CD14-positive monocyte (primary cell): ENCODE results near the gene CD24. TPM values are rescaled to one million over a fixed set of nuclear protein-coding genes. Genes with fewer than 3 reads are reported as not detected.

ENCODE experiments used
- DNase-seq, 3 donors: peaks; one replicate each; pipeline ENCODE4 v3.0.0-alpha.2; 2011 to 2022
- H2AFZ ChIP-seq: 2 replicates; pipeline ENCODE4 v1.6.0; 2012; ENCODE audit warnings: mild to moderate bottlenecking, low read depth, low read length, inconsistent platforms; ENCODE audit not compliant: insufficient read depth, poor library complexity, severe bottlenecking
- H3K27ac ChIP-seq, 2 donors: 1 replicate in 1 of 2; 2 replicates in 1 of 2; pipeline ENCODE4 v1.5.1; 2012 to 2013; ENCODE audit warnings: low read length in 2 of 2, control low read depth in 1 of 2, inconsistent platforms in 1 of 2, low read depth in 1 of 2, mild to moderate bottlenecking in 1 of 2
- H3K27me3 ChIP-seq, 2 donors: one replicate each; pipeline versions ENCODE4 v1.6.0 to v1.6.1; 2011 to 2013; ENCODE audit warnings: low read length in 2 of 2; ENCODE audit not compliant: control insufficient read depth in 2 of 2, insufficient read depth in 2 of 2
- H3K36me3 ChIP-seq, 2 donors: replicated peaks in 1 of 2; 1 replicate in 1 of 2; 2 replicates in 1 of 2; pipeline versions ENCODE4 v1.5.1 to v1.6.1; 2012 to 2013; ENCODE audit warnings: low read length in 2 of 2, control low read depth in 1 of 2, inconsistent platforms in 1 of 2, mild to moderate bottlenecking in 1 of 2; ENCODE audit not compliant: insufficient read depth in 2 of 2, control insufficient read depth in 1 of 2
- H3K4me1 ChIP-seq, 2 donors: 1 replicate in 1 of 2; 2 replicates in 1 of 2; pipeline versions ENCODE4 v1.5.1 to v1.6.1; 2012 to 2013; ENCODE audit warnings: low read length in 2 of 2, control low read depth in 1 of 2, inconsistent platforms in 1 of 2, mild to moderate bottlenecking in 1 of 2, moderate library complexity in 1 of 2; ENCODE audit not compliant: insufficient read depth in 2 of 2, control insufficient read depth in 1 of 2
- H3K4me2 ChIP-seq: replicated peaks from 2 replicates; pipeline ENCODE3; 2012; ENCODE audit warnings: low read length, moderate library complexity, mild to moderate bottlenecking; ENCODE audit not compliant: poor library complexity, severe bottlenecking; ENCODE audit errors: extremely low read depth
- H3K4me3 ChIP-seq, 3 experiments: fragments of 200-600 bp in 1 of 3; sonication (generic) in 1 of 3; replicated peaks in 1 of 3; 1 replicate in 2 of 3; 2 replicates in 1 of 3; pipeline ENCODE4 v1.5.1; 2011 to 2013; ENCODE audit warnings: low read length in 3 of 3, mild to moderate bottlenecking in 3 of 3, control low read depth in 2 of 3, low read depth in 2 of 3, inconsistent platforms in 1 of 3, moderate library complexity in 1 of 3
- H3K79me2 ChIP-seq: 2 replicates; pipeline ENCODE4 v1.6.0; 2012; ENCODE audit warnings: mild to moderate bottlenecking, control low read depth, inconsistent platforms, low read length, moderate library complexity; ENCODE audit not compliant: insufficient read depth
- H3K9ac ChIP-seq: 2 replicates; pipeline ENCODE4 v1.6.0; 2017; ENCODE audit warnings: low read length, mild to moderate bottlenecking; ENCODE audit not compliant: insufficient read depth, poor library complexity, severe bottlenecking
- H3K9me3 ChIP-seq, 2 donors: replicated peaks in 1 of 2; 1 replicate in 1 of 2; 2 replicates in 1 of 2; pipeline versions ENCODE4 v1.5.1 to v1.6.1; 2012 to 2013; ENCODE audit warnings: low read length in 2 of 2, control low read depth in 1 of 2; ENCODE audit not compliant: control insufficient read depth in 1 of 2, insufficient read depth in 1 of 2
- H4K20me1 ChIP-seq: 2 replicates; pipeline ENCODE4 v1.6.0; 2012; ENCODE audit warnings: mild to moderate bottlenecking, low read length, control low read depth, moderate library complexity; ENCODE audit not compliant: insufficient read depth
- H3K27ac Mint-ChIP-seq, 7 donors: one replicate each; pipeline ENCODE4 v1.8.0; 2020; ENCODE audit warnings: mild to moderate bottlenecking in 7 of 7, mixed read lengths in 7 of 7, moderate library complexity in 6 of 7, inconsistent platforms in 2 of 7
- H3K27me3 Mint-ChIP-seq, 3 donors: one replicate each; pipeline ENCODE4 v1.8.0; 2021 to 2022; ENCODE audit warnings: low read depth in 3 of 3, mild to moderate bottlenecking in 3 of 3, mixed read lengths in 3 of 3, moderate library complexity in 3 of 3, inconsistent platforms in 1 of 3
- H3K36me3 Mint-ChIP-seq, 2 donors: one replicate each; pipeline ENCODE4 v1.8.0; 2020; ENCODE audit warnings: mixed read lengths in 2 of 2, inconsistent platforms in 1 of 2, mild to moderate bottlenecking in 1 of 2
- H3K4me1 Mint-ChIP-seq: one replicate; pipeline ENCODE4 v1.8.0; 2020; ENCODE audit warnings: mild to moderate bottlenecking, mixed read lengths
- H3K4me3 Mint-ChIP-seq, 2 donors: one replicate each; pipeline ENCODE4 v1.8.0; 2020; ENCODE audit warnings: mild to moderate bottlenecking in 2 of 2, mixed read lengths in 2 of 2, moderate library complexity in 1 of 2
- H3K9me3 Mint-ChIP-seq, 7 donors: one replicate each; pipeline ENCODE4 v1.8.0; 2020 to 2022; ENCODE audit warnings: mixed read lengths in 7 of 7, mild to moderate bottlenecking in 6 of 7, moderate library complexity in 6 of 7, inconsistent platforms in 2 of 7
- CTCF ChIP-seq: fragments of 200-600 bp; IDR thresholded peaks from one replicate; pipeline ENCODE4 v1.8.0; 2022; ENCODE audit warnings: antibody characterized with exemption, mild to moderate bottlenecking
- WGBS: methylation state at CpG from one replicate; pipeline ENCODE4 v1.1.5; 2013; ENCODE audit warnings: missing lambda C conversion rate; ENCODE audit not compliant: insufficient coverage; 5-methylcytosine and 5-hydroxymethylcytosine counted together
- intact Hi-C, 2 donors: fragments of 100-400 bp; cut with micrococcal nuclease; formaldehyde crosslinking; loops; one replicate each; pipeline versions ENCODE4 v1.15.0 to v1.15.1; 2023
- polyA plus RNA-seq, 3 donors: library from polyadenylated mRNA; depleted of rRNA in 1 of 3; unstranded in 2 of 3; stranded (reverse) in 1 of 3; fragments of 300-500 nt in 2 of 3; fragments of >200 nt in 1 of 3; fragmentation: Illumina TruSeq in 2 of 3; gene quantifications; 1 replicate in 2 of 3; 2 replicates in 1 of 3; pipeline ENCODE4 v1.2.3, GENCODE V29; 2012 to 2021

CD24 gene
- polyA plus RNA-seq, 3 donors = 0.05 to 0.46 (median 0.29) TPM

GRCh38 chr6:106964099-106964498 is 10.4 kb downstream of the CD24 start:
- Histone ChIP-seq H3K36me3 (no peaks in the 10 kb centered on the region), H3K27me3 (peaks cover 0 to 7% of the 10 kb centered on the region in 2 donors), H3K4me2 (no peak overlapping the region), H3K4me1 (no peaks in the 10 kb centered on the region), H3K27ac (no peak overlapping the region), H4K20me1 (no peaks in the 10 kb centered on the region), H3K9me3 (no peaks in the 10 kb centered on the region), H3K4me3 (no peak overlapping the region), H3K79me2 (no peaks in the 10 kb centered on the region), H2AFZ (no peak overlapping the region), H3K9ac (no peak overlapping the region)
- Mint-ChIP-seq H3K27ac (no peak overlapping the region), H3K9me3 (peaks cover 0 to 3% (median 0%) of the 10 kb centered on the region in 7 donors), H3K4me3 (no peak overlapping the region), H3K4me1 (peaks cover 7% of the 10 kb centered on the region), H3K36me3 (no peaks in the 10 kb centered on the region), H3K27me3 (peaks cover 12 to 21% (median 13%) of the 10 kb centered on the region in 3 donors)
- no peak for DNase-seq
- WGBS = no CpG with 5 or more reads among the region's 1 CpG
- intact Hi-C loops = no loop called here
- no peak for TF ChIP-seq CTCF

GRCh38 chr6:106963544-106963943 is 11.0 kb downstream of the CD24 start:
- Histone ChIP-seq H3K27me3 (peaks cover 0 to 4% of the 10 kb centered on the region in 2 donors), H3K27ac (no peak overlapping the region), H3K4me3 (no peak overlapping the region), H3K4me2 (no peak overlapping the region), H2AFZ (no peak overlapping the region), H3K9me3 (no peaks in the 10 kb centered on the region), H3K4me1 (no peaks in the 10 kb centered on the region), H3K36me3 (no peaks in the 10 kb centered on the region), H3K79me2 (no peaks in the 10 kb centered on the region), H4K20me1 (no peaks in the 10 kb centered on the region), H3K9ac (no peak overlapping the region)
- Mint-ChIP-seq H3K4me1 (peaks cover 7% of the 10 kb centered on the region), H3K4me3 (no peak overlapping the region), H3K27ac (no peak overlapping the region), H3K9me3 (peaks cover 0 to 3% (median 0%) of the 10 kb centered on the region in 7 donors), H3K27me3 (peaks cover 8 to 17% (median 10%) of the 10 kb centered on the region in 3 donors), H3K36me3 (no peaks in the 10 kb centered on the region)
- intact Hi-C loops = no loop called here
- TF ChIP-seq CTCF = no peak
- DNase-seq = no peak
- 100% methylated on average over 2 of the region's 4 CpGs for WGBS
